SU-DHL-6 (cell line): ENCODE data around the gene CCDC70.
"Not testable (repeated sequence)": the region's sequence is repeated elsewhere in the genome, so short reads cannot be mapped to it uniquely, and the experiment has no call there.

Experiments used
- H2AFZ ChIP-seq: fragments of 200-600 bp; sonication (generic); 2 replicates; pipeline ENCODE4 v1.6.1; 2014; ENCODE audit warnings: low read depth, mild to moderate bottlenecking, moderate library complexity, mixed read lengths, antibody characterized with exemption, low read length; ENCODE audit not compliant: severe bottlenecking
- H3F3A ChIP-seq: fragments of 200-600 bp; shearing (Covaris generic); 2 replicates; pipeline ENCODE4 v1.6.0; 2016; ENCODE audit warnings: antibody characterized with exemption, mild to moderate bottlenecking; ENCODE audit not compliant: insufficient read depth
- H3K27ac ChIP-seq: fragments of 200-600 bp; sonication (generic); 2 replicates; pipeline ENCODE4 v1.5.1; 2016; ENCODE audit warnings: low read depth, mild to moderate bottlenecking, low read length, moderate library complexity, mixed read lengths
- H3K27me3 ChIP-seq: fragments of 200-600 bp; sonication (generic), shearing (Covaris generic); 2 replicates; pipeline ENCODE4 v1.6.0; 2014; ENCODE audit warnings: mild to moderate bottlenecking, low read length
- H3K36me3 ChIP-seq: fragments of 200-600 bp; sonication (generic); 2 replicates; pipeline ENCODE4 v1.6.1; 2014; ENCODE audit warnings: mild to moderate bottlenecking, low read length, mixed read lengths
- H3K4me2 ChIP-seq: fragments of 300-600, 200-600 bp; shearing (Covaris generic), sonication (generic); 2 replicates; pipeline ENCODE4 v1.6.0; 2014; ENCODE audit warnings: low read length, low read depth, mild to moderate bottlenecking; ENCODE audit not compliant: poor library complexity, severe bottlenecking
- H3K4me3 ChIP-seq: fragments of 200-600 bp; sonication (generic); 2 replicates; pipeline ENCODE4 v1.5.1; 2014; ENCODE audit warnings: antibody characterized with exemption, low read length, mild to moderate bottlenecking, mixed read lengths; ENCODE audit not compliant: insufficient read depth, poor library complexity, severe bottlenecking
- H3K79me2 ChIP-seq: fragments of 200-600 bp; sonication (generic); 2 replicates; pipeline ENCODE4 v1.6.1; 2014; ENCODE audit warnings: mild to moderate bottlenecking, low read length, moderate library complexity; ENCODE audit not compliant: insufficient read depth
- H3K9ac ChIP-seq: fragments of 200-600 bp; sonication (generic); 2 replicates; pipeline ENCODE4 v1.7.0; 2014; ENCODE audit warnings: mild to moderate bottlenecking, low read length
- H3K9me2 ChIP-seq: fragments of 200-600 bp; sonication (generic); replicated peaks from 2 replicates; pipeline ENCODE4 v1.6.1; 2014; ENCODE audit warnings: low read length; ENCODE audit not compliant: insufficient read depth
- H3K9me3 ChIP-seq: fragments of 200-600 bp; sonication (generic); 2 replicates; pipeline ENCODE4 v1.6.1; 2014; ENCODE audit warnings: low read length, mixed read lengths; ENCODE audit not compliant: insufficient read depth
- H4K20me1 ChIP-seq: fragments of 200-600 bp; sonication (generic); 2 replicates; pipeline ENCODE4 v1.6.1; 2014; ENCODE audit warnings: low read depth, mild to moderate bottlenecking, antibody characterized with exemption, low read length, moderate library complexity, mixed read lengths
- EZH2phosphoT487 ChIP-seq: fragments of 200-600 bp; sonication (generic), shearing (Covaris generic); conservative IDR thresholded peaks from 2 replicates; pipeline ENCODE4 v1.6.1; 2018; ENCODE audit warnings: mild to moderate bottlenecking, antibody characterized with exemption, low read length, moderate library complexity, mixed read lengths
- TF ChIP-seq, protein P1 (sequence below): fragments of 200-600 bp; sonication (generic); IDR thresholded peaks from one replicate; pipeline ENCODE4 v1.5.1; 2017; ENCODE audit warnings: antibody characterized with exemption, mild to moderate bottlenecking, low read length, moderate library complexity; ENCODE audit not compliant: insufficient read depth, poor library complexity, severe bottlenecking

Gene CCDC70

GRCh38 chr13:51907040-51907732 is 45.4 kb downstream of the CCDC70 start:
- no peak for TF ChIP-seq EZH2phosphoT487
- TF ChIP-seq, protein P1, sequence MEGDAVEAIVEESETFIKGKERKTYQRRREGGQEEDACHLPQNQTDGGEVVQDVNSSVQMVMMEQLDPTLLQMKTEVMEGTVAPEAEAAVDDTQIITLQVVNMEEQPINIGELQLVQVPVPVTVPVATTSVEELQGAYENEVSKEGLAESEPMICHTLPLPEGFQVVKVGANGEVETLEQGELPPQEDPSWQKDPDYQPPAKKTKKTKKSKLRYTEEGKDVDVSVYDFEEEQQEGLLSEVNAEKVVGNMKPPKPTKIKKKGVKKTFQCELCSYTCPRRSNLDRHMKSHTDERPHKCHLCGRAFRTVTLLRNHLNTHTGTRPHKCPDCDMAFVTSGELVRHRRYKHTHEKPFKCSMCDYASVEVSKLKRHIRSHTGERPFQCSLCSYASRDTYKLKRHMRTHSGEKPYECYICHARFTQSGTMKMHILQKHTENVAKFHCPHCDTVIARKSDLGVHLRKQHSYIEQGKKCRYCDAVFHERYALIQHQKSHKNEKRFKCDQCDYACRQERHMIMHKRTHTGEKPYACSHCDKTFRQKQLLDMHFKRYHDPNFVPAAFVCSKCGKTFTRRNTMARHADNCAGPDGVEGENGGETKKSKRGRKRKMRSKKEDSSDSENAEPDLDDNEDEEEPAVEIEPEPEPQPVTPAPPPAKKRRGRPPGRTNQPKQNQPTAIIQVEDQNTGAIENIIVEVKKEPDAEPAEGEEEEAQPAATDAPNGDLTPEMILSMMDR, result no peak
- H3K4me2 ChIP-seq, result no peak overlapping the region
- H3K4me3 ChIP-seq, result no peak overlapping the region
- no peaks in the 10 kb centered on the region for H3F3A ChIP-seq
- no peaks in the 10 kb centered on the region for H3K9me3 ChIP-seq
- no peak overlapping the region for H3K27ac ChIP-seq
- H3K9me2 ChIP-seq, result no peaks in the 10 kb centered on the region
- no peak overlapping the region for H2AFZ ChIP-seq
- no peaks in the 10 kb centered on the region for H4K20me1 ChIP-seq
- H3K27me3 ChIP-seq, result no peaks in the 10 kb centered on the region
- H3K79me2 ChIP-seq, result no peaks in the 10 kb centered on the region
- H3K36me3 ChIP-seq, result no peaks in the 10 kb centered on the region
- H3K9ac ChIP-seq, result no peak overlapping the region

GRCh38 chr13:51909265-51909664 is 47.5 kb downstream of the CCDC70 start:
- H3K9me2 ChIP-seq, H3K36me3 ChIP-seq, H3K27me3 ChIP-seq, H3K79me2 ChIP-seq, H3K4me3 ChIP-seq, H2AFZ ChIP-seq, H3K4me2 ChIP-seq, H4K20me1 ChIP-seq, H3K9me3 ChIP-seq, H3K27ac ChIP-seq, H3K9ac ChIP-seq, H3F3A ChIP-seq: not testable (repeated sequence)

DNA sequence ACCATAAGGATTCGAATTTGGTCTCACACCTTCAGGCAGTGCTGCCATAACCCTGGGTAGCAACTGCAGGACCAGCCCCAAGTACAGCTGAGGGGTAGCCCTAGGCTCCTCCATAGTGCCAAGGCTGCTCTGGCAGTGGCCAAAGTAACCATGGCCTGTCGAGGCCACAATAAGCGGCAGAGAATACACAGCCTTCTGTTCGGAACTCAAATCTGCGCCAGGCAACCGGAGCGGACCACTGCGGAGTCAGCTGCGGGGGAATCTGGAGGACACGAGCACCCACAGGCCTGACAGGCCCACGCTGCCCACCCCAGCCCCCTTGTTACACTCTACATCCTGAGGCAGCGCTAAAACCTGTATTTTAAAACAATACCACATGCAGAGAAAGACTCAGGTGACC is 48.7 kb downstream of the CCDC70 start:
- TF ChIP-seq EZH2phosphoT487, result no peak
- TF ChIP-seq, protein P1, result no peak

DNA sequence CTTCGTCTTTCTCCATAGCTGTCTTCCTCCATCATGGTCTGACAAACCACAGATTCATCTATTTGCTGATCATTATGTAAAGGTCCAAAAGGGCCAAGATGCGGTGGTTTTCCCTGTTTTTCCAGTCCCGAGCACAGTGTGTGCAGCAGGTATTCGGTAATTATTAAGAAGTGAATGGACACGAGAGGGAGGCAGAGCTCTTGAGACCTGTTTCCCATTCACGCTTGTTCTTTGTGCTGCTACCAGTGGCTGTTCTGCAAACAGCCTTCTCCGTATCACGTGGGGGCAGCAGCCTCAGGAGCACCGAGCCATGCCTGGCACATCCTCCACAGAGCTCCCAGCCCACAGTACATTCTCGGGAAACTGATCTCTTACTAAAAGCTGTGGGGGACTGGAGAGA is 50.3 kb downstream of the CCDC70 start:
- H3K9me3 ChIP-seq, result no peaks in the 10 kb centered on the region
- no peak overlapping the region for H2AFZ ChIP-seq
- no peaks in the 10 kb centered on the region for H3K9me2 ChIP-seq
- H4K20me1 ChIP-seq, result no peaks in the 10 kb centered on the region
- TF ChIP-seq, protein P1, result no peak
- no peak for TF ChIP-seq EZH2phosphoT487
- no peak overlapping the region for H3K4me3 ChIP-seq
- no peaks in the 10 kb centered on the region for H3K36me3 ChIP-seq
- H3K4me2 ChIP-seq, result no peak overlapping the region
- H3K27me3 ChIP-seq, result no peaks in the 10 kb centered on the region
- no peak overlapping the region for H3K27ac ChIP-seq
- no peaks in the 10 kb centered on the region for H3F3A ChIP-seq
- H3K9ac ChIP-seq, result no peak overlapping the region
- no peaks in the 10 kb centered on the region for H3K79me2 ChIP-seq

More for the DNA sequence above, 48.7 kb downstream of the CCDC70 start:
- Histone ChIP-seq H3F3A (no peaks in the 10 kb centered on the region), H3K27ac (no peak overlapping the region), H3K4me2 (no peak overlapping the region), H3K79me2 (no peaks in the 10 kb centered on the region), H3K36me3 (no peaks in the 10 kb centered on the region), H3K9me3 (no peaks in the 10 kb centered on the region), H3K9ac (no peak overlapping the region), H2AFZ (no peak overlapping the region), H3K4me3 (no peak overlapping the region), H4K20me1 (no peaks in the 10 kb centered on the region), H3K27me3 (no peaks in the 10 kb centered on the region), H3K9me2 (no peaks in the 10 kb centered on the region)
